Measurements from ENCODE around the gene HECW1.

GRCh38 chr7:43192806-43193460, 80.5 kb downstream of the HECW1 start:
- TF ChIP-seq RAD21 (conservative IDR thresholded peaks at IDR 0.05 in 1 of 2, IDR thresholded peaks at IDR 0.05 in 1 of 2) (no peak), HOXA7 (CRISPR knock-in tag; IDR thresholded peaks at IDR 0.05) (no peak), REST (IDR thresholded peaks at IDR 0.05) (no peak)
- TF ChIP-seq, protein P1, sequence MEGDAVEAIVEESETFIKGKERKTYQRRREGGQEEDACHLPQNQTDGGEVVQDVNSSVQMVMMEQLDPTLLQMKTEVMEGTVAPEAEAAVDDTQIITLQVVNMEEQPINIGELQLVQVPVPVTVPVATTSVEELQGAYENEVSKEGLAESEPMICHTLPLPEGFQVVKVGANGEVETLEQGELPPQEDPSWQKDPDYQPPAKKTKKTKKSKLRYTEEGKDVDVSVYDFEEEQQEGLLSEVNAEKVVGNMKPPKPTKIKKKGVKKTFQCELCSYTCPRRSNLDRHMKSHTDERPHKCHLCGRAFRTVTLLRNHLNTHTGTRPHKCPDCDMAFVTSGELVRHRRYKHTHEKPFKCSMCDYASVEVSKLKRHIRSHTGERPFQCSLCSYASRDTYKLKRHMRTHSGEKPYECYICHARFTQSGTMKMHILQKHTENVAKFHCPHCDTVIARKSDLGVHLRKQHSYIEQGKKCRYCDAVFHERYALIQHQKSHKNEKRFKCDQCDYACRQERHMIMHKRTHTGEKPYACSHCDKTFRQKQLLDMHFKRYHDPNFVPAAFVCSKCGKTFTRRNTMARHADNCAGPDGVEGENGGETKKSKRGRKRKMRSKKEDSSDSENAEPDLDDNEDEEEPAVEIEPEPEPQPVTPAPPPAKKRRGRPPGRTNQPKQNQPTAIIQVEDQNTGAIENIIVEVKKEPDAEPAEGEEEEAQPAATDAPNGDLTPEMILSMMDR (IDR thresholded peaks at IDR 0.05), result no peak
